K562 (cell line): ENCODE results near the gene PHETA1. TPM values are rescaled to one million over a fixed set of nuclear protein-coding genes. Genes with fewer than 3 reads are reported as not detected.

ENCODE experiments used
- CHCHD3 ChIP-seq: fragments of 250-450 bp; sonication (Bioruptor Pico); IDR thresholded peaks from 2 replicates; pipeline ENCODE4 v2.1.2; 2022; ENCODE audit warnings: mild to moderate bottlenecking
- CLOCK ChIP-seq: fragments of 250-450 bp; sonication (Bioruptor Pico); IDR thresholded peaks from 2 replicates; pipeline ENCODE4 v1.4.0; 2020; ENCODE audit warnings: mild to moderate bottlenecking, moderate library complexity, borderline replicate concordance
- FOXK1 ChIP-seq: sonication (generic); formaldehyde crosslinking; IDR thresholded peaks from 2 replicates; pipeline ENCODE4 v1.8.0; 2022; ENCODE audit warnings: missing genetic modification reagents, mild to moderate bottlenecking, borderline replicate concordance
- ILF3 ChIP-seq: fragments of 450-650 bp; IDR thresholded peaks from 2 replicates; pipeline ENCODE4 v1.6.1; 2018; ENCODE audit warnings: antibody characterized with exemption, mild to moderate bottlenecking, moderate library complexity, borderline replicate concordance
- KLF6 ChIP-seq: fragments of 250-450 bp; sonication (Bioruptor Pico); IDR thresholded peaks from 2 replicates; pipeline ENCODE4 v1.4.0; 2020; ENCODE audit warnings: mild to moderate bottlenecking, moderate library complexity, borderline replicate concordance
- NELFE ChIP-seq: IDR thresholded peaks from 2 replicates; pipeline ENCODE4 v1.6.1; 2011; ENCODE audit warnings: mild to moderate bottlenecking; ENCODE audit not compliant: insufficient read depth, insufficient read length
- NEUROD1 ChIP-seq: fragments of 150-350 bp; IDR thresholded peaks from 2 replicates; pipeline ENCODE4 v1.6.1; 2014; ENCODE audit warnings: borderline replicate concordance, low read length, low read depth; ENCODE audit not compliant: partially characterized antibody
- NR2C2 ChIP-seq, 2 experiments: fragments of 200-800 bp in 1 of 2; sonication (Bioruptor generic) in 1 of 2; sonication (generic) in 1 of 2; formaldehyde crosslinking in 1 of 2; IDR thresholded peaks; 2 replicates each; pipeline versions ENCODE4 v1.6.1 to v1.8.0; 2016 to 2022; ENCODE audit warnings: mild to moderate bottlenecking in 1 of 2, missing compliant biosample characterization in 1 of 2, missing genetic modification characterization in 1 of 2, missing genetic modification reagents in 1 of 2
- RBFOX2 ChIP-seq: fragments of 200-400 bp; formaldehyde crosslinking; IDR thresholded peaks from 2 replicates; pipeline ENCODE4 v1.6.1; 2017; ENCODE audit warnings: low read depth, mild to moderate bottlenecking, low read length, moderate library complexity
- RBM34 ChIP-seq: fragments of 200-400 bp; formaldehyde crosslinking; IDR thresholded peaks from 2 replicates; pipeline ENCODE4 v1.6.1; 2018; ENCODE audit warnings: low read length, borderline replicate concordance; ENCODE audit not compliant: insufficient read depth
- RNF2 ChIP-seq: sonication (generic); IDR thresholded peaks from 2 replicates; pipeline ENCODE4 v1.6.1; 2016
- RNF219 ChIP-seq: fragments of 250-450 bp; sonication (Bioruptor Pico); IDR thresholded peaks from 2 replicates; pipeline ENCODE4 v1.5.0; 2022; ENCODE audit warnings: mild to moderate bottlenecking
- SMAD3 ChIP-seq: fragments of 450-650 bp; formaldehyde crosslinking; conservative IDR thresholded peaks from 2 replicates; pipeline ENCODE4 v1.4.0; 2020; ENCODE audit warnings: mild to moderate bottlenecking
- SMARCB1 ChIP-seq: IDR thresholded peaks from 2 replicates; pipeline ENCODE4 v1.6.1; 2011; ENCODE audit warnings: improper control_type of control experiment, low read depth; ENCODE audit not compliant: insufficient read length
- STAG1 ChIP-seq: sonication (generic); formaldehyde crosslinking; IDR thresholded peaks from 2 replicates; pipeline ENCODE4 v1.5.0; 2020; ENCODE audit warnings: missing genetic modification reagents, borderline replicate concordance
- ZBTB12 ChIP-seq: fragments of 250-450 bp; sonication (Bioruptor Pico); IDR thresholded peaks from 2 replicates; pipeline ENCODE4 v1.4.0; 2020
- ZC3H8 ChIP-seq: fragments of 450-650 bp; IDR thresholded peaks from 2 replicates; pipeline ENCODE4 v1.6.1; 2017
- ZNF124 ChIP-seq: sonication (generic); formaldehyde crosslinking; IDR thresholded peaks from 2 replicates; pipeline ENCODE4 v1.8.1; 2022; ENCODE audit warnings: missing genetic modification reagents
- ZNF282 ChIP-seq: sonication (generic); formaldehyde crosslinking; IDR thresholded peaks from 2 replicates; pipeline ENCODE4 v1.8.1; 2023; ENCODE audit warnings: missing genetic modification reagents
- ZNF75A ChIP-seq: fragments of 450-650 bp; formaldehyde crosslinking; IDR thresholded peaks from 2 replicates; pipeline ENCODE4 v1.4.0; 2020; ENCODE audit warnings: mild to moderate bottlenecking
- polyA plus RNA-seq, 8 experiments: library from polyadenylated mRNA; depleted of rRNA in 4 of 8; stranded (reverse) in 5 of 8; unstranded in 3 of 8; fragments of >200 nt; fragmentation: Nextera tagmentation in 2 of 8; fragmentation: Illumina TruSeq in 1 of 8; extraction: Ambion mirVana in 2 of 8; extraction: Trizol in 1 of 8; gene quantifications; 2 replicates each; pipeline versions ENCODE4 v1.2.1 to v1.2.3, GENCODE V29; 2011 to 2014; ENCODE audit warnings: inconsistent platforms in 1 of 8, missing spikeins in 1 of 8
- total RNA-seq, 7 experiments: library from RNA; depleted of rRNA in 6 of 7; stranded (reverse); fragments of >200 nt in 6 of 7; fragmentation: Illumina TruSeq in 2 of 7; extraction: Trizol in 2 of 7; gene quantifications; 2 replicates each; pipeline versions ENCODE4 v1.2.1 to v1.2.3, GENCODE V29; 2011 to 2021; ENCODE audit warnings: low replicate concordance in 1 of 7

PHETA1 gene
- total and polyA plus RNA-seq, 9 of the 15 experiments (the other 6 are each of a cell fraction or from before 2014, with no cell fraction given) = 0.03 to 12.4 (median 3.0) TPM

GRCh38 chr12:111405149-111405858, 36.4 kb upstream of the PHETA1 start (continued):
- peak; percentile 92 for TF ChIP-seq RBFOX2
- TF ChIP-seq ZC3H8 = no peak
- no peak for TF ChIP-seq FOXK1 (CRISPR knock-in tag)
- TF ChIP-seq NR2C2 (CRISPR knock-in tag; IDR thresholded peaks at IDR 0.05) = no peak; the same call in 1 of the 2 replicates
- peak; percentile 85 for TF ChIP-seq NR2C2 (tag; IDR thresholded peaks at IDR 0.05)
- TF ChIP-seq ZBTB12 (CRISPR knock-in tag) = peak; percentile 16; the same call in 1 of the 2 replicates
- TF ChIP-seq ZNF75A = no peak
- 0 out of 2 replicates have a peak, but pooled peaks have one; percentile 34 for TF ChIP-seq ILF3
- TF ChIP-seq RNF219 (CRISPR knock-in tag) = no peak
- TF ChIP-seq CHCHD3 (CRISPR knock-in tag) = no peak
- TF ChIP-seq SMAD3 (CRISPR knock-in tag) = peak; percentile 11; the same call in 1 of the 2 replicates
- peak; percentile 96 for TF ChIP-seq SMARCB1
- TF ChIP-seq NEUROD1 = peak; percentile 79
- no peak for TF ChIP-seq RBM34
- TF ChIP-seq STAG1 (CRISPR knock-in tag) = no peak
- TF ChIP-seq ZNF124 = no peak
- TF ChIP-seq KLF6 (CRISPR knock-in tag) = peak; percentile 72; the same call in 1 of the 2 replicates
- no peak for TF ChIP-seq NELFE
- TF ChIP-seq RNF2 = peak; percentile 19; the same call in 1 of the 2 replicates
- TF ChIP-seq CLOCK (CRISPR knock-in tag) = no peak
- TF ChIP-seq ZNF282 (CRISPR knock-in tag) = no peak
